Endothelial cell of umbilical vein (primary cell): Measurements from ENCODE around the gene CTIF. TPM values are rescaled to one million over a fixed set of nuclear protein-coding genes. Genes with fewer than 3 reads are reported as not detected.

Experiments
- BruUV-seq: library from RNA; stranded (reverse); fragments of 400-500 nt; replicated peaks from 2 replicates; lab custom pipeline; 2021; lab: Mats Ljungman, UMichigan
- CTCF ChIA-PET: fragments of 300-600, 350-600 bp; sonication (Branson Sonifier 250); formaldehyde crosslinking; loops from one replicate; lab custom pipeline; 2021; ENCODE audit warnings: antibody characterized with exemption, inconsistent platforms; lab: Charles Lee
- POLR2A ChIA-PET: fragments of 300-600, 350-600 bp; sonication (Branson Sonifier 250); formaldehyde crosslinking; loops from one replicate; lab custom pipeline; 2021; ENCODE audit warnings: antibody characterized with exemption, inconsistent platforms; lab: Charles Lee
- DNase-seq: peaks from one replicate; pipeline ENCODE4 v3.0.0-alpha.2; 2011; ENCODE audit warnings: low read depth, low spot score
- FAIRE-seq: peaks from 2 replicates; lab custom pipeline; 2011; peaks lifted over from hg19 to GRCh38; lab: Jason Lieb, UNC
- H2AFZ ChIP-seq: 2 replicates; pipeline ENCODE4 v1.6.0; 2012; ENCODE audit warnings: low read depth, low read length, control low read depth, inconsistent platforms
- H3K27ac ChIP-seq: 2 replicates; pipeline ENCODE4 v1.5.1; 2011; ENCODE audit warnings: low read depth, mild to moderate bottlenecking, control low read depth, low read length, moderate library complexity; ENCODE audit not compliant: insufficient read depth
- H3K27me3 ChIP-seq, 2 experiments: 2 replicates each; pipeline versions ENCODE4 v1.6.0 to v1.6.1; 2011; ENCODE audit warnings: low read length in 2 of 2, mixed read lengths in 1 of 2; ENCODE audit not compliant: control insufficient read depth in 2 of 2, insufficient read depth in 2 of 2
- H3K36me3 ChIP-seq, 2 experiments: 2 replicates in 1 of 2; 3 replicates in 1 of 2; pipeline ENCODE4 v1.5.1; 2011; ENCODE audit warnings: low read length in 2 of 2, mild to moderate bottlenecking in 1 of 2, moderate library complexity in 1 of 2; ENCODE audit not compliant: control insufficient read depth in 2 of 2, insufficient read depth in 2 of 2; ENCODE audit errors: extremely low read depth in 1 of 2
- H3K4me1 ChIP-seq: 3 replicates; pipeline ENCODE4 v1.5.1; 2011; ENCODE audit warnings: mild to moderate bottlenecking, low read length; ENCODE audit not compliant: control insufficient read depth, insufficient read depth; ENCODE audit errors: extremely low read depth
- H3K4me2 ChIP-seq: 2 replicates; pipeline ENCODE4 v1.6.1; 2011; ENCODE audit warnings: low read length, control low read depth, mixed read lengths; ENCODE audit not compliant: insufficient read depth
- H3K4me3 ChIP-seq, 3 experiments: fragments of 200-600 bp in 1 of 3; sonication (generic), shearing (Covaris generic) in 1 of 3; replicated peaks in 1 of 3; 2 replicates each; pipeline ENCODE4 v1.5.1; 2011 to 2016; ENCODE audit warnings: control low read depth in 3 of 3, low read length in 3 of 3, mild to moderate bottlenecking in 2 of 3, inconsistent platforms in 1 of 3, low read depth in 1 of 3, moderate library complexity in 1 of 3; ENCODE audit not compliant: insufficient read depth in 1 of 3
- H3K79me2 ChIP-seq: 2 replicates; pipeline ENCODE4 v1.6.0; 2012; ENCODE audit warnings: low read length, inconsistent platforms; ENCODE audit not compliant: control insufficient read depth, insufficient read depth
- H3K9ac ChIP-seq: replicated peaks from 2 replicates; pipeline ENCODE3; 2011; ENCODE audit warnings: low read length, control low read depth; ENCODE audit not compliant: insufficient read depth; ENCODE audit errors: extremely low read depth
- H3K9me1 ChIP-seq: replicated peaks from 3 replicates; pipeline ENCODE4 v1.6.0; 2011; ENCODE audit warnings: mild to moderate bottlenecking, low read length; ENCODE audit not compliant: control insufficient read depth, insufficient read depth; ENCODE audit errors: extremely low read depth
- H3K9me3 ChIP-seq: replicated peaks from 2 replicates; pipeline ENCODE4 v1.5.1; 2012; ENCODE audit warnings: low read length, inconsistent platforms; ENCODE audit not compliant: control insufficient read depth, insufficient read depth
- H4K20me1 ChIP-seq: replicated peaks from 2 replicates; pipeline ENCODE3; 2011; ENCODE audit warnings: mild to moderate bottlenecking, low read length; ENCODE audit not compliant: control insufficient read depth, insufficient read depth; ENCODE audit errors: extremely low read depth
- EZH2 ChIP-seq: IDR thresholded peaks from 2 replicates; pipeline ENCODE4 v1.6.1; 2012; ENCODE audit warnings: borderline replicate concordance, low read depth, mild to moderate bottlenecking, moderate library complexity, low read length, inconsistent platforms; ENCODE audit not compliant: severe bottlenecking
- FOS ChIP-seq: IDR thresholded peaks from 2 replicates; pipeline ENCODE4 v1.6.1; 2011; ENCODE audit warnings: mild to moderate bottlenecking, low read length, moderate library complexity, borderline replicate concordance; ENCODE audit not compliant: insufficient read depth
- GATA2 ChIP-seq: IDR thresholded peaks from 2 replicates; pipeline ENCODE4 v1.7.0; 2011; ENCODE audit warnings: low read depth, mild to moderate bottlenecking, moderate library complexity, mixed read lengths, low read length; ENCODE audit not compliant: insufficient read length, insufficient read depth
- JUN ChIP-seq: IDR thresholded peaks from 2 replicates; pipeline ENCODE4 v1.6.1; 2011; ENCODE audit warnings: borderline replicate concordance, low read depth; ENCODE audit not compliant: insufficient read length, insufficient read depth
- MYC ChIP-seq: IDR thresholded peaks from one replicate; pipeline ENCODE4 v1.6.1; 2011; ENCODE audit warnings: mild to moderate bottlenecking, low read depth, low read length
- POLR2A ChIP-seq: IDR thresholded peaks from 2 replicates; pipeline ENCODE4 v1.6.1; 2012; ENCODE audit warnings: low read depth, mild to moderate bottlenecking, control low read depth, low read length
- POLR2AphosphoS5 ChIP-seq: IDR thresholded peaks from 2 replicates; pipeline ENCODE4 v1.6.1; 2012; ENCODE audit warnings: low read depth, mild to moderate bottlenecking, control low read depth, low read length, moderate library complexity; ENCODE audit not compliant: insufficient read depth
- dilution Hi-C: fragments of 300-500 bp; cut with MboI; formaldehyde crosslinking; loops from one replicate; pipeline ENCODE4 v1.15.0; 2019; ENCODE audit warnings: low sequenced_read_pairs; ENCODE audit not compliant: extremely low pct_ligation_motif_present
- intact Hi-C: fragments of 100-400 bp; cut with micrococcal nuclease; formaldehyde crosslinking; loops from one replicate; pipeline ENCODE4 v1.10.0; 2022
- polyA plus RNA-seq, 4 experiments: library from polyadenylated mRNA; depleted of rRNA in 3 of 4; stranded (reverse) in 3 of 4; unstranded in 1 of 4; fragments of >200 nt; gene quantifications; 2 replicates each; pipeline versions ENCODE4 v1.2.1 to v1.2.3, GENCODE V29; 2011 to 2012; ENCODE audit warnings: missing spikeins in 1 of 4
- total RNA-seq: library from RNA; stranded (reverse); gene quantifications from 2 replicates; pipeline ENCODE4 v1.2.3, GENCODE V29; 2021
- TF ChIP-seq, protein P1 (sequence below), 2 donors: IDR thresholded peaks; 1 replicate in 1 of 2; 2 replicates in 1 of 2; pipeline ENCODE4 v1.5.1; 2011; ENCODE audit warnings: low read length in 2 of 2, mild to moderate bottlenecking in 2 of 2, moderate library complexity in 2 of 2, control low read depth in 1 of 2, inconsistent platforms in 1 of 2, low read depth in 1 of 2; ENCODE audit not compliant: insufficient read depth in 1 of 2; ENCODE audit errors: extremely low read depth in 1 of 2
- TF ChIP-seq, protein P2 (sequence below): IDR thresholded peaks from 2 replicates; pipeline ENCODE4 v1.6.1; 2011; ENCODE audit not compliant: insufficient read depth, insufficient read length

The CTIF gene
- total and polyA plus RNA-seq, 2 donors (not counting 3 experiments of a cell fraction or from before 2014, with no cell fraction given): 20.9 to 57.7 TPM

DNA sequence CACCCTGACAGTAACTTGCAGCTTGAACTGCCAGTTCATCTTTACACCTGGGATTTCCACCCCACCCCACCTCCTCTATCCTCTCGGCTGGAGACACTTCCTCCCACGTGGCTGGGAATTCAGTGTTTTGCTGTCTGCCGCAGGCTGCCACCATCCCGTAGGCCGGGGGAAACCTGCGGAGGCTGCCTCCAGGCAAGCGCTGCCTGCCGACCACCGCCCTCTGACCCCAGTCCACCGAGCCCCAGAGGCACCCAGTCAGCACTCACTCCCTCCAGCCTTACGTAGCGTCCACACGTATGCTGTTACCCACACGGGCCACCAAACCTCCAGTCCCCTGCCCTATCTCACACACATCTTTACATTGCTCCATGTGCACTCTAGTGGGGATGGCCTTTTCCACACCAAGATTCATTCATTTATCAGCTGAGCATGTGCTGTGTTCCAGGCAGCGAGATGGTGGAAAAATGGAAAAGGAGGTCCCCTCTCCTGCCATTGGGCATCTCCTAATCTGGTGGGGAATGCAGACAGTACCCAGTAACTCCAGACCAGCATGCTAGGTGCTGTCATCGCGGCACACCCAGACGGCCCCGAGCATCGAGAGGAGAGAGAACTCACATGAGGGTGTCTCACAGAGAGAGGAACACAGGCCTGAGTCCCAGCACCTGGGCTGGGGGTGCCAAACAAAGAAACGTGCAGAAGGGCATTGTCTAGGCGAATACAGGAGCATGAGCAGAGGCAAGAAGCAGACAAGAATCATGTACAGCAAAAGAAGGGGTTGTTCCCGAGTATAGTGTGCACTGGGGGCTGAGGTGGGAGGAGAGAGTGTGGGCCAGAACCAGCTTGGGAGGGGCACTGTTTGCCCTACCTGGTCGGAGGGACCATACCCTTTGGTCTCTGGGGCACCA, 245.0 kb downstream of the CTIF start:
- peaks cover 22% of the 10 kb centered on the region for H3K4me1 ChIP-seq
- no peak for FAIRE-seq
- H3K27me3 ChIP-seq: no peaks in the 10 kb centered on the region
- no peak overlapping the region for H2AFZ ChIP-seq
- H3K36me3 ChIP-seq: no peaks in the 10 kb centered on the region
- TF ChIP-seq POLR2A (no peak), GATA2 (no peak), MYC (no peak), EZH2 (no peak), FOS (no peak), POLR2AphosphoS5 (no peak), JUN (no peak)
- TF ChIP-seq, protein P1, sequence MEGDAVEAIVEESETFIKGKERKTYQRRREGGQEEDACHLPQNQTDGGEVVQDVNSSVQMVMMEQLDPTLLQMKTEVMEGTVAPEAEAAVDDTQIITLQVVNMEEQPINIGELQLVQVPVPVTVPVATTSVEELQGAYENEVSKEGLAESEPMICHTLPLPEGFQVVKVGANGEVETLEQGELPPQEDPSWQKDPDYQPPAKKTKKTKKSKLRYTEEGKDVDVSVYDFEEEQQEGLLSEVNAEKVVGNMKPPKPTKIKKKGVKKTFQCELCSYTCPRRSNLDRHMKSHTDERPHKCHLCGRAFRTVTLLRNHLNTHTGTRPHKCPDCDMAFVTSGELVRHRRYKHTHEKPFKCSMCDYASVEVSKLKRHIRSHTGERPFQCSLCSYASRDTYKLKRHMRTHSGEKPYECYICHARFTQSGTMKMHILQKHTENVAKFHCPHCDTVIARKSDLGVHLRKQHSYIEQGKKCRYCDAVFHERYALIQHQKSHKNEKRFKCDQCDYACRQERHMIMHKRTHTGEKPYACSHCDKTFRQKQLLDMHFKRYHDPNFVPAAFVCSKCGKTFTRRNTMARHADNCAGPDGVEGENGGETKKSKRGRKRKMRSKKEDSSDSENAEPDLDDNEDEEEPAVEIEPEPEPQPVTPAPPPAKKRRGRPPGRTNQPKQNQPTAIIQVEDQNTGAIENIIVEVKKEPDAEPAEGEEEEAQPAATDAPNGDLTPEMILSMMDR (IDR thresholded peaks at IDR 0.05; ENCODE audit: extremely low read depth in 1 of 2, insufficient read depth in 1 of 2, low read depth in 1 of 2, low read length in 2 of 2): no peak
- TF ChIP-seq, protein P2, sequence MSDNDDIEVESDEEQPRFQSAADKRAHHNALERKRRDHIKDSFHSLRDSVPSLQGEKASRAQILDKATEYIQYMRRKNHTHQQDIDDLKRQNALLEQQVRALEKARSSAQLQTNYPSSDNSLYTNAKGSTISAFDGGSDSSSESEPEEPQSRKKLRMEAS: no peak
- ChIA-PET POLR2A (no interaction called here), CTCF (interaction anchor here (1.3 to 2.1 kb wide), 2 partner anchors 8 to 258 kb away, joined by 5 to 6 read pairs; no protein-coding TSS in a partner anchor)
- no peak overlapping the region for H3K4me3 ChIP-seq
- intact Hi-C loops: no loop called here
- no peak overlapping the region for H3K9ac ChIP-seq
- no peak for DNase-seq
- H3K9me1 ChIP-seq: no peaks in the 10 kb centered on the region
- dilution Hi-C loops: no loop called here
- no peaks in the 10 kb centered on the region for H3K79me2 ChIP-seq
- no peaks in the 10 kb centered on the region for H4K20me1 ChIP-seq
- BruUV-seq: no TSS peak
- H3K4me2 ChIP-seq: no peak overlapping the region
- no peaks in the 10 kb centered on the region for H3K9me3 ChIP-seq
- no peak overlapping the region for H3K27ac ChIP-seq
